Measurements from ENCODE around the gene RGS6.

DNA sequence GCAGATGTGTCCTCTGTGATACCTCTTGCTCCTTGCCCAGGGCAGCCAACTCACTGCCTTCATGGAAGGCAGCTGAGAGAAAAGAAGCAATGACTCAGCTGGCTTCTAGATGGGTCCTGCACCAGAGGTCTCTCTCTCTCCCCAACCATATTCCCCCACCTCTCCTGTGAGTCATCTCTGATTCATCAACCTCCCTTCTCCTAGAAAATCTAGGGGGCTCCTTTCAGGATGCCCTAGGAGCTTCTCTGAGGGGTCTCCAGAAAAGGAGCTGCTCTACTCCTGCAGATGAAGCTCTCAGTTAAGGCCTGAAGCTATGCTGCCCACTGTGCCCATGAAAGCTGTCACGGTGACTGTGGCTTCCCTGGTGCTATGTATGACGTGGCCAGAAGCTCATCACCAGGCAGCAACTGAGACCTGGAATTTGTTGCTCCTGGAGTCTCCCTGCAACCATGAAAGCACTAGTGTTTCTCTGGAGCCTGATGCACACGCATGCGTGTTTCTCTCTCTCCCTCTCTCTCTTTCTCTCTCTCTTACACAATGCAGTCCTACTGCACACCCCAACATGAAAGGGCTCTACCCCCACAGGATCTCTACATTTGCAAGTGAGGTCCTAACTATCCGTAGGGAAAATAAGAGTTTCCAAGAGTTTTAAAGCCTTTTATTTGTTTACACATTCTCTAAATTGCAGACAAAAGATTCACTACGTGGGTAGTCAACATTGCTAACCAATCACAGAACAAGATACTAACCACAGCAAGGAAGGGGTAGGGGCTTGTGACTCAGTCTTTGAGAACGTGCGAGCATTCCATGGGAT lies 676.4 kb downstream of the RGS6 start:
- TF ChIP-seq EZH2phosphoT487 (IDR thresholded peaks at IDR 0.05; ENCODE audit: insufficient read depth, low read depth) (no peak), EZH2 (IDR thresholded peaks at IDR 0.05; ENCODE audit: insufficient read depth, poor library complexity, severe bottlenecking) (no peak)
